ENCODE data around the gene TM4SF1.

DNA sequence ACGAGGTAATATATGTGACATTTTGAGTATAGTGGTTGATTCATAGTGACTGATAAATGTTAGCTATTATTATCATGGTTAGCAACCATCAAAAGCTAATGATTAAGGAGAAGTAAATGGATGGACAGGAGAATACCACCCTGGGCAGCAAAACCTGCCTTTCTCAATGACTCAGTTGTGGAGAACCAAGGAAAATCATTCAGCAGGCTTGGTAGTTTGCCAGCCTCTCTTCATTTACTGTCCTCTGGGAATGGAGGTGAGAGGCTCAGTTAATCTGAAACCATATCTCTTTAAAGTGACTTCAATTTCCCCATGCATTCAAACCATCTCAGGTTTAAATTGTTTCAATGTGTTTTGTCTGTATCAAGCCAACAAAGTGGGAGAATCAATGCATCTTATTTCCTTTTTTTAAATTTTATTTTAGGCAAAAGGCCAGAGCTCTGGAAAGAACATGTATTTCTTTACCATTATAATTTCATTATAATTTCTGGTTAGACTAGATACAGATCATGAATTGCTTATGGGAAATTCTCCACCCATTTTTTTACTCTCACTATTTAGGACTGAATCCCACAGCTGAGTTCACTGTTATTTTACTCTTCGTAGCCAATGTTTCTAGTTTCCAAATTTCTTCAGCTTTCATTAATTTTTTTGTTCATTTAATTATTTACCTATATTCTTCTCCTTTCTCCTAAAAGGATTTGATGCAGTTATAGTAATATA is 46.7 kb downstream of the TM4SF1 start:
- TF ChIP-seq, protein P1, sequence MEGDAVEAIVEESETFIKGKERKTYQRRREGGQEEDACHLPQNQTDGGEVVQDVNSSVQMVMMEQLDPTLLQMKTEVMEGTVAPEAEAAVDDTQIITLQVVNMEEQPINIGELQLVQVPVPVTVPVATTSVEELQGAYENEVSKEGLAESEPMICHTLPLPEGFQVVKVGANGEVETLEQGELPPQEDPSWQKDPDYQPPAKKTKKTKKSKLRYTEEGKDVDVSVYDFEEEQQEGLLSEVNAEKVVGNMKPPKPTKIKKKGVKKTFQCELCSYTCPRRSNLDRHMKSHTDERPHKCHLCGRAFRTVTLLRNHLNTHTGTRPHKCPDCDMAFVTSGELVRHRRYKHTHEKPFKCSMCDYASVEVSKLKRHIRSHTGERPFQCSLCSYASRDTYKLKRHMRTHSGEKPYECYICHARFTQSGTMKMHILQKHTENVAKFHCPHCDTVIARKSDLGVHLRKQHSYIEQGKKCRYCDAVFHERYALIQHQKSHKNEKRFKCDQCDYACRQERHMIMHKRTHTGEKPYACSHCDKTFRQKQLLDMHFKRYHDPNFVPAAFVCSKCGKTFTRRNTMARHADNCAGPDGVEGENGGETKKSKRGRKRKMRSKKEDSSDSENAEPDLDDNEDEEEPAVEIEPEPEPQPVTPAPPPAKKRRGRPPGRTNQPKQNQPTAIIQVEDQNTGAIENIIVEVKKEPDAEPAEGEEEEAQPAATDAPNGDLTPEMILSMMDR (IDR thresholded peaks at IDR 0.05; ENCODE audit: low read length): no peak
- no peak for TF ChIP-seq EZH2 (optimal IDR thresholded peaks at IDR 0.05; ENCODE audit: low read depth, low read length)

Data from MM.1S (cell line).